K562 treated with DMSO at 1 percent for 4 hours (cell line): ENCODE results near the gene SSC4D. TPM values are rescaled to one million over a fixed set of nuclear protein-coding genes. Genes with fewer than 3 reads are reported as not detected.

Experiments
- total RNA-seq: library from RNA; unstranded; fragments of 300-600 nt; gene quantifications from 2 replicates; pipeline ENCODE4 v1.2.3, GENCODE V29; 2022; ENCODE audit not compliant: insufficient read depth

The SSC4D gene
- total RNA-seq: 12.0 and 14.2 TPM in 2 replicates

DNA sequence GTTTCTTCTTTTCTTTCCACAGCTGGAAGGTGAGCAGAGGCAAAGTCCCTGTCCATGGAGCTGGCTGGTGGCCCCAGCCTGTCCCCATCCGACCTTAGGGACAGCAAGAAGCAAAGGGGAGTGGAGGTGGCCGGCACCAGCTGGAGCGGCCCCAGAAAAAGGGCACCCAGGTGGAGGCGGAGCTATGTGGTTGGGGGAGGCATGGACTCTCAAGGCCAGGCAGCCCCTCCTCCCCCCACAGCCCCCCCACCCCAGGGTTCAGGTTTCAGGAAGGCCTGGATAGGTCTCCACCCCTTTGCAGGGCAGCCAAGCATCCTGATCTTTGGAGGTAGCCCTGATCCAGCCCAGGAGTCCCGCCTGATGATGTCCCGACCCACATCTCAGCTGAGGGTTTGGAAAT, at the start of gene SSC4D:
Gene SSC4D, minus strand, starts transcription at position 161 of the 400 bp plus-strand sequence. CDS start 5,258 bp downstream, outside the sequence.

DNA sequence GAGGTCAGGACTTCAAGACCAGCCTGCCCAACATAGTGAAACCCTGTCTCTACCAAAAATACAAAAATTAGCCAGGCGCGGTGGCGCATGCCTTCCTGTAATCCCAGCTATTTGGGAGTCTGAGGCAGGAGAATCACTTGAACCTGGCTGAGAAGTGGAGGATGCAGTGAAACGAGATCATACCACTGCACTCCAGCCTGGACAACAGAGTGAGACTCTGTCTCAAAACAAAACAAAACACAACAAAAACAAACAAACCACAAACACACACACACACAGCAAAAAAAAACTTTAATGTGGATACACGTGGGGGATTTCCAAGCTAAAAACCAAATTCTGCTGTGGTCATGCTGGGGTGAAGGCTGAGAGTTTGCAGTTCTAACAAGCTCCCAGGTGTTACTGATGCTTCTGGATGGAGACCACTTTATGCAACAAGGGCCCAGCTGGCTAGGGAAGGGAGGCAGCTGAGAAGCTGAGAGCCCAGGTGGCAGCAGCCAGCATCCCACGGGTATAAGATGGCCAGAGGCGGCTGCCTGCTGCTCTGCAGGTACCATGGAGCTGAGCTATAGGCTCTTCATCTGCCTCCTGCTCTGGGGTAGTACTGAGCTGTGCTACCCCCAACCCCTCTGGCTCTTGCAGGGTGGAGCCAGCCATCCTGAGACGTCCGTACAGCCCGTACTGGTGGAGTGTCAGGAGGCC, 15.1 kb upstream of the SSC4D start, which contains the start of gene ZP3:
Gene ZP3, plus strand, starts transcription at position 538 of the 699 bp plus-strand sequence. Its CDS starts 15 bp downstream, at position 553.

DNA sequence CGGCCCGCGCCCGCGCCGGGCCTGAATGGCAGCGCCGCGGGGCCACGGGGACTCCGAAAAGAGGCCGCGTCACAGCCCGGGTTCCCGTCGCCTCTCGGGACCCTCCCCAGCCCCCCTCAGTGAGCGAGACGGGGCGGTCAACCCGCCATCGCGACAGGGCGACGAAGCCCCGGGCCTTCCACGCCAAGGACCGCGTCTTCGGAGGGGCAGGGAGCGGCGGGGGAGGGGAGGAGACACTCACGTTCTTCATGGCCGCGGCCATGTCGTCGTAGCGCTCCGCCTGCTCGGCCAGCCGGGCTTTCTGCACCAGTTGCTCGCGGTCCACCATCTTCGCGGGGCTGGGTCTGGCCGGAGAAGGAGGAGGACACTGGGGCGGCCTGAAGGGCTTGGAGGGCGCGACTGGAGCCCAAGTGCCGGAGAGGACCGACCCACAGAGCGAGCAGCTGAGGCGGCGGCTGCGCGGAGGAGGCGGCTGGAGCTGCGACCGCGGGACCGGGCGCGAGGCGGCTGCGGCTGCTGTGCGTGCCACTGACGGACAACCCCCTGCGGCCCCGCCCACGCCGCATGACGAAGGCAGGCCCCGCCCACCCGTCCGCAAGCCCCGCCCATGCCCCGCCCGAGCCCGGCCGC, 50.9 kb downstream of the SSC4D start, which contains the start of gene YWHAG:
Gene YWHAG, minus strand, starts transcription at position 511 of the 630 bp plus-strand sequence. Its CDS starts 183 bp downstream, at position 328.

Other genes with a start within 250 kb of the SSC4D start
- 0.57 TPM in 1 of 2 replicates, not detected in the other for gene SRRM3, start 207.8 kb downstream of the SSC4D start, total RNA-seq
- 697 and 917 TPM in 2 replicates for gene HSPB1, start 107.0 kb downstream of the SSC4D start, total RNA-seq
- gene YWHAG, start 50.7 kb downstream of the SSC4D start, total RNA-seq: 107 and 120 TPM in 2 replicates
- gene ZP3, start 15.3 kb upstream of the SSC4D start, total RNA-seq: 9.3 and 16.4 TPM in 2 replicates
- 41.0 and 57.3 TPM in 2 replicates for gene DTX2, start 52.0 kb upstream of the SSC4D start, total RNA-seq
- not detected in 2 replicates for gene UPK3B, start 100.9 kb upstream of the SSC4D start, total RNA-seq
- gene SPDYE16, start 133.6 kb upstream of the SSC4D start, total RNA-seq: not detected in 2 replicates
- gene POMZP3, start 217.6 kb upstream of the SSC4D start, total RNA-seq: 16.6 and 17.6 TPM in 2 replicates